ENCODE data around the gene IGSF9. TPM values are rescaled to one million over a fixed set of nuclear protein-coding genes. Genes with fewer than 3 reads are reported as not detected.
A peak's percentile ranks its signal among the peaks of the same experiment; 100 is the strongest.

Gene IGSF9
- total and polyA plus RNA-seq, 2 of the 4 experiments (the other 2 are of a cell fraction): 0.05 TPM; not detected in 1

GRCh38 chr1:159900755-159901360 lies 44.6 kb downstream of the IGSF9 start:
- dilution Hi-C loops (cut with HindIII; ENCODE audit: low sequenced_read_pairs, unreplicated experiment): no loop called here

More at GRCh38 chr1:159900755-159901360, 44.6 kb downstream of the IGSF9 start:
- Histone ChIP-seq H4K20me1 (ENCODE audit: insufficient read depth, low read length) (0 out of 2 replicates have a peak, but pooled peaks cover 3% of the 10 kb centered on the region), H2BK15ac (ENCODE audit: low read depth, low read length) (no peak overlapping the region), H3K14ac (replicated peaks; ENCODE audit: low read depth, low read length) (no peak overlapping the region), H3K4ac (ENCODE audit: low read depth, low read length) (no peak overlapping the region), H3K9me3 (ENCODE audit: control insufficient read depth, insufficient read depth, low read length) (no peaks in the 10 kb centered on the region), H2AK9ac (replicated peaks; ENCODE audit: low read depth, low read length, poor library complexity) (no peak overlapping the region), H3K9ac (ENCODE audit: low read depth, low read length) (no peak overlapping the region), H3K36me3 (ENCODE audit: control insufficient read depth, insufficient read depth, low read length) (no peaks in the 10 kb centered on the region), H2BK5ac (ENCODE audit: low read depth, low read length, poor library complexity, severe bottlenecking) (no peak overlapping the region), H3K4me2 (ENCODE audit: low read depth, low read length) (no peak overlapping the region), H3K9me1 (ENCODE audit: insufficient read depth, low read length) (no peaks in the 10 kb centered on the region), H3K4me1 (ENCODE audit: control insufficient read depth, insufficient read depth, low read length) (peaks cover 9% of the 10 kb centered on the region; the same call in 1 of the 2 replicates), H3K79me1 (ENCODE audit: low read depth in 1 of 2, low read length in 2 of 2) (no peaks in the 10 kb centered on the region), H3K27ac (ENCODE audit: insufficient read depth, low read length) (no peak overlapping the region), H3K18ac (ENCODE audit: low read depth, low read length) (no peak overlapping the region), H3K27me3 (ENCODE audit: control insufficient read depth, insufficient read depth, low read length) (no peaks in the 10 kb centered on the region), H3K23ac (ENCODE audit: low read depth, low read length) (no peak overlapping the region; the same call in 1 of the 2 replicates), H4K5ac (ENCODE audit: low read depth, low read length) (no peak overlapping the region), H2BK120ac (ENCODE audit: low read depth, low read length) (no peak overlapping the region), H2BK20ac (ENCODE audit: low read depth, low read length) (no peak overlapping the region), H4K91ac (ENCODE audit: insufficient read depth, low read depth, low read length) (no peak overlapping the region), H3K4me3 (ENCODE audit: insufficient read depth, low read depth, low read length) (no peak overlapping the region), H4K8ac (ENCODE audit: low read depth in 2 of 2, low read length in 2 of 2) (no peak overlapping the region), H2AK5ac (ENCODE audit: low read depth, low read length) (no peak overlapping the region; the same call in 1 of the 2 replicates), H2AFZ (replicated peaks; ENCODE audit: low read length, poor library complexity) (peak overlapping the region; percentile 23), H3K56ac (ENCODE audit: extremely low read depth, insufficient read depth, low read length) (no peak overlapping the region)
- in situ Hi-C loops (cut with MboI; ENCODE audit: low sequenced_read_pairs) (no loop called here), intact Hi-C loops (cut with micrococcal nuclease) (no loop called here)
- TF ChIP-seq FOS (IDR thresholded peaks at IDR 0.05; ENCODE audit: low read depth, low read length) (no peak), POLR2A (IDR thresholded peaks at IDR 0.05; ENCODE audit: low read depth, low read length) (no peak), ELK1 (IDR thresholded peaks at IDR 0.05; ENCODE audit: borderline replicate concordance, low read depth, low read length) (no peak), MXI1 (IDR thresholded peaks at IDR 0.05; ENCODE audit: borderline replicate concordance, low read depth, low read length) (no peak), CTCF (conservative IDR thresholded peaks at IDR 0.05; ENCODE audit: low read depth, low read length) (no peak), CEBPB (IDR thresholded peaks at IDR 0.05; ENCODE audit: low read depth, low read length) (no peak), USF2 (IDR thresholded peaks at IDR 0.05; ENCODE audit: low read depth, low read length) (no peak), SMC3 (IDR thresholded peaks at IDR 0.05; ENCODE audit: low read depth, low read length) (no peak), NFE2L2 (IDR thresholded peaks at IDR 0.05; ENCODE audit: low read depth, low read length) (no peak), CHD1 (IDR thresholded peaks at IDR 0.05; ENCODE audit: low read depth, low read length) (no peak), MAFK (IDR thresholded peaks at IDR 0.05; ENCODE audit: low read depth, low read length) (no peak), RAD21 (IDR thresholded peaks at IDR 0.05; ENCODE audit: low read length) (no peak), MAZ (IDR thresholded peaks at IDR 0.05; ENCODE audit: borderline replicate concordance, low read depth, low read length) (no peak), RFX5 (IDR thresholded peaks at IDR 0.05; ENCODE audit: low read depth, low read length) (no peak), RCOR1 (IDR thresholded peaks at IDR 0.05; ENCODE audit: insufficient replicate concordance, low read length) (no peak), BHLHE40 (IDR thresholded peaks at IDR 0.05; ENCODE audit: low read depth, low read length) (no peak)
- ChIA-PET CTCF (interaction anchor here (1.0 kb wide), 1 partner anchor 10 kb away, joined by 4 read pairs; no protein-coding TSS in a partner anchor), POLR2A (ENCODE audit: unreplicated experiment) (no interaction called here)
- WGBS, 2 experiments (ENCODE audit: extremely low coverage in 2 of 2, insufficient read length in 1 of 2): no CpG with 5 or more reads among the region's 2 CpGs
- DNase-seq (no peak), ATAC-seq (ENCODE audit: low read depth) (no peak)
- BruUV-seq (replicated peaks): no TSS peak

All from IMR-90 (cell line).